Astrocyte of the hippocampus (primary cell): Measurements from ENCODE around the gene PCGF2.

Experiments
- DNase-seq: peaks from one replicate; pipeline ENCODE4 v3.0.0; 2011; ENCODE audit warnings: low read depth, low spot score

PCGF2 gene

GRCh38 chr17:38751144-38751807 lies 3.1 kb upstream of the PCGF2 start:
- peak; percentile 57 for DNase-seq

DNA sequence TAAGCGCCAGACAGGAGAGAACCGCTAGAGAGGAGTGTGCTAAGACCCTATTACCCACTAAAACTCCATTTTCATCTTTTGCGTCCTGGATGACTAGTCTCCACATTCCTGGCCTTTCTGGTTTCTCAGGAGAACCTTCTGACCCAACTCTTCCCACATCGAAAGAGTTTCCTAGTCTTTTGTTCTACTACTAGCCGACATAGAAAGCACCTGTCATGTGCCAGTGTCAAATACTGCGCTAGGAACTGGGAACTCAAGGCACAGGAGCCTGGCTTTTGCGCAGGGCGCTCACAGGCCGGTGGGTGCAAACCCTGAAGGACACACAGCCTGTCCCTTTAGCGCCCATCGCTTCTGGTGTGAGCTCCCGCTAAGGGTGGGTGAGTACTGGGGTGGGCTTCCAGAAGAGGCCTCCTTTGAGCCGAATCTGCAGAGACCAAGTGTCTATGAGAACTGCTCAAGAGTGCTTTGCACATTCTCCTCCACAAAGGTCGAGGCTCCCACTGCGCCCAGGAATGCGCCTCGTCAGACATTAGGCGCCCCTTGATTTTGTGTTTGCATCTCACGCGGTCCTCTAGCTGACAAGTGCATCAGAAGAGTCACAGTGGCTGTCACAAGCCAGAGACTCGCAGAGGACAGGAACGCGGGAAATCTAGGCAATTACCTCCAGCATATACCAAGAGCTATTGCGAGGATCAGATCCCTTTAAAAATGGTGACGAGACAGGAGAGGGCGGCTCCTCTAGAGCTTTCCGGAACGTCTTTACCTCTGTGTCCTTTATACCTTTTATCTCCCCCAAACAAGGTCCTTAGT lies 2.4 kb upstream of the PCGF2 start:
- DNase-seq = no peak

DNA sequence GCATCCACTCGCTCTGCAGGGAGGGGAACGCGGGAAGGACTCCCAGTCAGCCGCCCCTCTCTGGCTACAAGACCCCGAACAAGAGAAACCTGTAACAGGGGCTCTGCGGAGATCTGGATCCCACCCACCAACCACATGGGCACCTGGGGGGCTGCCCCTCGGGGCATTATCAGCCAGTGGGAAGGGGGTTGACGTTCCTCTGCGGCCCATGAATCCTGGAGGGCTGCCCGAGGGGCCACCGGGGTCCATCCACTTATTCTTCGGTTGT lies 1.8 kb upstream of the PCGF2 start:
- DNase-seq = no peak

- DNase-seq = peak; percentile 73
Observed at GRCh38 chr17:38749223-38750043, 1.3 kb upstream of the PCGF2 start.

DNA sequence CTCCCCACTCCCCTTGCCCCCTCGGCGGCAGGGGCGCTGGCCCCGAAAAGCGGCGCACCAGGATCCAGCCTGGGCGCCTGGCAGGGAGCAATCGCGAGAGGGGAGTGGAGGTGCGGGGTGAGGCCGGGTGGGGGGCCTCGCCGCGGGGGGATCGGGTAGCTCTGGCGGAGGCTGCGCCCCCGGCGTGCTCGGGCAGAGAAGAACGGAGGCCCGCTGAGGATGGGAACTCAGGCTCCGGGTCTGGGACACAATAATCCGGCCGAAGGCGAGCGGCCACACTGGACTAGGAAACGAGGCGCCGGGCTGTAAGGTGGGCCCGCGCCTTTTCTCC lies 721 bp upstream of the PCGF2 start:
- no peak for DNase-seq

DNA sequence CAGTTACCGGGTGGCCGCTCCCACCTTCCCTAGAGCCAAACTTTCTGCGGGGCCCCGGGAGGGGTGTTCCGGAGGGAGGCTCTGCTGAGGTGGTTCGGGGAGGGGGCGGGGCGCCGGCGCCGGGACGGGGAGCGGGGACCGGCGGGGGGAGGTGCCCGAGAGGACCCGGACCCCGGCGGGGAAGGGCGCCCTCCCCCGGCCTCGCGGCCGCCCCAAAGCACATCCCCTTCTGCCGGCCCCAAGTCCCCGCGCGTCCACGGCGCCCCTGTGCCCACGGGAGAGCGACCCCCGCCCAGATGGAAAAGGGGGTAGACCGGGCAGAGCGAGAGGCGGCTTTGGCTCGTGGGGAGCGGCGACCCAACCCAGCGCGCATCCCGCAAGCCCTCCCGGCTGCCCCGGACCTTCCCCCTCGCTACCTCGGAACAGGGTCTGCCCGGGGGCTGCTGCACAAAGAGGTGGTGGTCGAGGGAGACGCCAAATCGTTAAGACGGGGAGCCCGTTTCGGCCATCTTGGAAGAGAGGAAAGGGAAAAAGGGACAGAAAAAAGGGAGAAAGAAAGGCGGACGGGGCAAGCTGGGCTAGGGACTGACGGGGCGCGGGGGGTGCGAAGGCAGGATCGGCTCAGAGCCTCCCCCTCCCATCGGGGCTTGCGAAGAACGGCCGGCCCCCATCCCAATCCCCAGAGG lies 530 bp downstream of the PCGF2 start:
- DNase-seq = peak; percentile 55

DNA sequence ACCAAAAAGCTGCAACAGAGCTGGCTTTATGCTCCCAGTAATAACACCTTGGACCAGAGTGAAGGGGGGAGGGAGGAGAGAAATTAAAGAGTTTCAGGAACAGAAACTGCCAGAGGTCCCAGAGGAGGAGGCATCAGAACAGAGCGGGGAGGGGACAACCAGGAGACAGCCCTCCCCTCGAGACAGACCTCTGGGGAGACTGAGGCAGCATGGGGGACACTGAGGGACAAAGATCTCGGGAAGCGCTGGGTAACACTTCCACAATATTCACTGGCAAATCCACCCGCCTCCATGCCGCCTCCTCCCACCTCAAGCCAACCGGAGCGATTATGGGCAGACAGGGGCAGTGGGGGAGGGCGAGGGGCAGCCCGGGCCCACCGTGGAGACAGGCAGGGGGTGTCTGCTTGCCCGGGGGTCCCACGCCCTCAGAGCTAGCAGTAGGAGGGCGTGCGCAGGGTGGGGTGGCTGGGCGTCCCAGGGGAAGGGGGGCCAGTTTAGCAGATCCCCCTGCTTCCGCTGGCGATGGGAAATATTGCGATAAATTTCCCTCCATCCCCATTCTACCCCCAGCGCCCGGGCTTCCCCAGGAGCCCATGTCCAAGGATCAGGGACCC lies 1.2 kb downstream of the PCGF2 start:
- DNase-seq = no peak

- DNase-seq = no peak
Observed at GRCh38 chr17:38746004-38746848, 1.9 kb downstream of the PCGF2 start.

- no peak for DNase-seq
Observed at GRCh38 chr17:38745545-38745944, 2.6 kb downstream of the PCGF2 start.

GRCh38 chr17:38743556-38744171 lies 4.5 kb downstream of the PCGF2 start:
- no peak for DNase-seq

DNA sequence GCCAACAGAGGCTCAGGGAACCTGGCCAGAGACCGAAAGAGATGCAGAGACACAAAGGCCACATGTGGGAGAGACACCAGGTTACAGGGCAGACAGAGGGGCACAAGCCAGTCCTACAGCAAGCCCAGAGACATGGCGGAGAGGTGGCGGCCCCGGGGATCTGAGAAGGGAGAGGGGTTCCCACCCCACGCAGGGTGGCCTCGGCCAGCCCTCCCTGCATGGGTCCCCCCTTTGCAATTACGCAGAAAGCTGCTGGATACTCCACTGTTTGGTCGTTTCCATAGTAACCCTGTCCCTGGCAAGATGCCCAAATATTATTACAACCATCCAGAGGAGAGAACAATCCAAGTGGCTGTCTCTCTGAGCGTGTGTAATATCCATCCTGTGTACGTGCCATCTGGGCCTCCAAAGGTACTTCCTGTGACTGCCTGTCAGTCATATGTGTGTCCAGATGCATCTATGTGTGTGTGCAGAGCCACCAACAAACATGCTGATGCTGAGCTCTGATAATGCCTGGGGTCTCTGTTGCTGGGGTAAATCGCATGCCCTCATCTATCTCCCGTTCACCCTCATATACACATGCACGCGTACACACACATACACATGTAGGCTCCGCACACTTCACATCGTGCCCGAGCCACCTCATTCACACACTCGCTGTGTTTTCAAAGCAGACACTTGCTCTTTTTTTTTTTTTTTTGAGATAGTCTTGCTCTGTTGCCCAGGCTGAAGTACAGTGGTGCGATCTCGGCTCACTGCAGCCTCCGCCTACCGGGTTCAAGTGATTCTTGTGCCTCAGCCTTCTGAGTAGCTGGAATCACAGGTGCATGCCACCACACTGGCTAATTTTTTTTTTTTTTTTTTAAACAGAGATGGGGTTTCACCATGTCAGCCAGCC lies 5.5 kb downstream of the PCGF2 start:
- DNase-seq = peak; percentile 87

GRCh38 chr17:38741921-38742410 lies 6.2 kb downstream of the PCGF2 start:
- peak; percentile 70 for DNase-seq

GRCh38 chr17:38741461-38741860 lies 6.7 kb downstream of the PCGF2 start:
- no peak for DNase-seq

DNA sequence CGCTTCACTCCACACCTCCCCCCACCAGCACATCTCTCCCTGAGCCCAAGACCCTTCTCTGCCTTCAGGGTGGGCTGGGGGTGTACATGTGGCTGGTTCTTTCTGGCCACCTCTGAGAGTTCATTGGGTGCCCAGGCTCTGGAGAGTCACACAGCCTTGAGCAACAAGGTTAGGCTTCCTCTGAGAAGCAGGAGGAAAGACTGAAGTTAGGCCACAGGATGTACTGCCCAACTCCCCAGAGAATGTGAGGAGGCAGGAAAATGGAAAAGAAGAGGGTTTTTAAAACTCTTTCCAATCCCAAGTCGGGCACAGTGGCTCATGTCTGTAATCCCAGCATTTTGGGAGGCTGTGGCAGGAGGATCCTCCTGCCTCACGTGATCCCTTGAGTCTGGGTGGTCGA lies 7.3 kb downstream of the PCGF2 start:
- no peak for DNase-seq

GRCh38 chr17:38740044-38740443 lies 8.1 kb downstream of the PCGF2 start:
- DNase-seq = no peak

DNA sequence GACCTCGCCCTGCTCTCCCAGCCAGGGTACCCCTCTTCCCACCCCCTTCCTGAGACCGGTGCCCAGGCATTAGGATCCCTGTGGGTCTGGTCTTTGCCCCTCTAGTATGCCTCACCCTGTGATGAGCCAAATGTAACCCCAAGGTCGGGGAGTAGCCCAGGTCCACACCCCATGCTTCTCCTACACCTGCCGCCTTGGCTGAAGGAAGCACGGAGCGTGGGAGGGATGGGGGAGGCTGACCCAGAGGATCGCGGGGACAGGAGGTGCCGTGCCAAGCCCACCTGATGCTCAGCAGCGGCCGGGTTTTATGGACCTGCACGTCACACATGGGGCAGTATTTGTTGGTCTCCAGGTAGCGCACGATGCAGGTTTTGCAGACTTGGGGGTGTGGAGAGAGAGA lies 8.8 kb downstream of the PCGF2 start:
- DNase-seq = no peak

- DNase-seq = no peak
Observed at GRCh38 chr17:38738686-38739085, 9.4 kb downstream of the PCGF2 start.

DNA sequence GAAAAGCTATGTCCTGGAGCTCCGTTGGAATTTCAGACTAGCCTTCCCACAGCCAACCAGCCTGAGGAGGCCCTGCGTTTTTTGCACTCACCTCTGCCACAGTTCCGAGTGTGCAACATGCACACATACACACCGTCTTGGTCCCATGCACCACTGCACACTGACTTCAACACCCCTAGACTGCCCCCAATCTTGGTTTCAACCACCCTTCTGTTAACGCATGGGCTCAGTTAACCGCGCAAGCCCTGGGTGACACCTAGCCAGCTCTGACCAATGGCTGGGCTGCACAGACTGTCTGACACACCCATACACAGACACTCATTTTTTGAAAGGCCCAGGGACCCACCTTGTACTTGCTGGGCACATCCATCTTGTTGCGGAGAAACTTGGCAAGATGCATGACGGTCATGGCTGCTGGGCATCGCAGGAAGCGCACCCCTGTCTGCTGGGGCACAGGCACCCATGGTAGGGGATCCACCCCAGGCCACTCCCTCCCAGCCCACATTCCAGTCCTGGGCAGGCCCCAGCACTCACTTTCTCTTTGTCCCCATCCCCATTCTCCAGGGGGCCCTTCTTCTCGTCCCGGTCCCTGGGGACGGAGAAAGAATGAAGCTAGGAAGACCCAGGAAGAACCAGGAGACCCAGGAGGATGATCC lies 10.0 kb downstream of the PCGF2 start:
- DNase-seq = no peak
